Stimulated activated CD4-positive, alpha-beta T cell treated with anti-CD3 and anti-CD28 coated beads, TNF-alpha, amount 100 ng/mL, for 4 hours (primary cell): ENCODE data around the gene GRB14.
"Not testable (repeated sequence)": the region's sequence is repeated elsewhere in the genome, so short reads cannot be mapped to it uniquely, and the experiment has no call there.

Experiments used
- DNase-seq, 3 experiments: peaks; one replicate each; pipeline ENCODE4 v3.0.0-alpha.2; 2020; ENCODE audit warnings: low read depth in 3 of 3

The GRB14 gene

GRCh38 chr2:164495491-164496223 is 125.6 kb downstream of the GRB14 start:
- DNase-seq: no peak

- DNase-seq: no peak
These were observed 135.7 kb downstream of the GRB14 start for GRCh38 chr2:164485541-164485940.

- no peak for DNase-seq
These were observed 141.8 kb downstream of the GRB14 start for GRCh38 chr2:164479460-164479859.

GRCh38 chr2:164478205-164478604 is 143.1 kb downstream of the GRB14 start:
- no peak for DNase-seq

GRCh38 chr2:164474873-164475272 is 146.4 kb downstream of the GRB14 start:
- DNase-seq: no peak

- no peak for DNase-seq
These were observed 148.3 kb downstream of the GRB14 start for GRCh38 chr2:164473021-164473420.

- not testable (repeated sequence) for DNase-seq
These were observed 156.2 kb downstream of the GRB14 start for GRCh38 chr2:164465047-164465446.

- DNase-seq: no peak
These were observed 156.9 kb downstream of the GRB14 start for GRCh38 chr2:164464376-164464775.

- DNase-seq: no peak
These were observed 162.5 kb downstream of the GRB14 start for GRCh38 chr2:164458792-164459191.

GRCh38 chr2:164457271-164457670 is 164.0 kb downstream of the GRB14 start:
- no peak for DNase-seq

GRCh38 chr2:164456619-164457018 is 164.7 kb downstream of the GRB14 start:
- DNase-seq: no peak

GRCh38 chr2:164453656-164454305 is 167.5 kb downstream of the GRB14 start:
- no peak for DNase-seq

- DNase-seq: no peak
These were observed 171.0 kb downstream of the GRB14 start for GRCh38 chr2:164450278-164450677.

GRCh38 chr2:164449706-164450105 is 171.6 kb downstream of the GRB14 start:
- DNase-seq: no peak

GRCh38 chr2:164447660-164448059 is 173.6 kb downstream of the GRB14 start:
- no peak for DNase-seq
